Body of pancreas (tissue), 4 donors: ENCODE data around the gene PPP1R3A. TPM values are rescaled to one million over a fixed set of nuclear protein-coding genes. Genes with fewer than 3 reads are reported as not detected.

Experiments used
- ATAC-seq: fragments of 150-250 bp; one replicate; pipeline ENCODE4 v1.9.1; 2016
- DNase-seq, 4 donors: peaks; one replicate each; pipeline ENCODE4 v3.0.0-alpha.2; 2019
- H3K27ac ChIP-seq, 4 donors: fragments of 200-600 bp; sonication (generic); 1 replicate in 3 of 4; 2 replicates in 1 of 4; pipeline versions ENCODE4 v1.5.1 to v1.6.1; 2016 to 2019; ENCODE audit warnings: mild to moderate bottlenecking in 1 of 4, mixed read lengths in 1 of 4, moderate library complexity in 1 of 4
- H3K27me3 ChIP-seq, 2 donors: fragments of 200-600 bp; sonication (generic); one replicate each; pipeline ENCODE4 v1.6.0; 2016; ENCODE audit warnings: mild to moderate bottlenecking in 1 of 2
- H3K36me3 ChIP-seq, 2 donors: fragments of 200-600 bp; sonication (generic); replicated peaks in 1 of 2; 2 replicates each; pipeline ENCODE4 v1.5.1; 2016; ENCODE audit warnings: low read depth in 2 of 2; ENCODE audit not compliant: insufficient read depth in 1 of 2
- H3K4me1 ChIP-seq: fragments of 200-600 bp; sonication (generic); one replicate; pipeline ENCODE4 v1.6.0; 2016
- H3K4me3 ChIP-seq, 2 donors: fragments of 200-600 bp; sonication (generic); 1 replicate in 1 of 2; 2 replicates in 1 of 2; pipeline ENCODE4 v1.5.1; 2016 to 2019
- H3K9me3 ChIP-seq, 3 donors: fragments of 200-600 bp; sonication (generic); 1 replicate in 2 of 3; 2 replicates in 1 of 3; pipeline ENCODE4 v1.5.1; 2016
- CTCF ChIP-seq, 7 experiments: fragments of 450-650 bp in 4 of 7; fragments of 200-600 bp in 3 of 7; sonication (generic) in 3 of 7; IDR thresholded peaks; one replicate each; pipeline ENCODE4 v1.5.1; 2016 to 2019; ENCODE audit warnings: antibody characterized with exemption in 7 of 7
- POLR2A ChIP-seq, 3 donors: fragments of 450-650 bp; IDR thresholded peaks; one replicate each; pipeline ENCODE4 v1.6.1; 2016; ENCODE audit warnings: antibody characterized with exemption in 3 of 3, mild to moderate bottlenecking in 2 of 3
- WGBS, 2 donors: methylation state at CpG; one replicate each; pipeline ENCODE4 v1.1.5; 2017; 5-methylcytosine and 5-hydroxymethylcytosine counted together
- intact Hi-C: fragments of 100-400 bp; cut with DNase I; formaldehyde crosslinking; loops from one replicate; pipeline ENCODE4 v1.15.1; 2023
- total RNA-seq, 2 donors: library from RNA; depleted of rRNA; stranded (reverse); fragments of >200 nt; gene quantifications; one replicate each; pipeline ENCODE4 v1.1.0, GENCODE V29; 2016

The PPP1R3A gene
- total RNA-seq, 2 donors from 2014 or later, result not detected

GRCh38 chr7:113835367-113835766, 83.4 kb downstream of the PPP1R3A start:
- Histone ChIP-seq H3K27ac (no peak overlapping the region), H3K9me3 (no peaks in the 10 kb centered on the region), H3K27me3 (no peaks in the 10 kb centered on the region), H3K4me3 (no peak overlapping the region), H3K4me1 (no peaks in the 10 kb centered on the region), H3K36me3 (no peaks in the 10 kb centered on the region)
- TF ChIP-seq CTCF (IDR thresholded peaks at IDR 0.05) (no peak), POLR2A (IDR thresholded peaks at IDR 0.05) (no peak)
- WGBS, 2 donors, result 35 to 56% methylated on average over 2 of the region's 2 CpGs
- ATAC-seq (no peak), DNase-seq (no peak)
- intact Hi-C loops, result no loop called here

GRCh38 chr7:113832196-113832745, 86.5 kb downstream of the PPP1R3A start:
- DNase-seq (no peak), ATAC-seq (no peak)
- intact Hi-C loops, result no loop called here
- Histone ChIP-seq H3K36me3 (no peaks in the 10 kb centered on the region), H3K27ac (no peak overlapping the region), H3K4me1 (no peaks in the 10 kb centered on the region), H3K27me3 (no peaks in the 10 kb centered on the region), H3K4me3 (no peak overlapping the region), H3K9me3 (no peaks in the 10 kb centered on the region)
- TF ChIP-seq CTCF (IDR thresholded peaks at IDR 0.05), result no peak
- 79 to 87% methylated on average over 1 of the region's 1 CpG for WGBS, 2 donors

GRCh38 chr7:113831556-113831955, 87.3 kb downstream of the PPP1R3A start:
- TF ChIP-seq CTCF (IDR thresholded peaks at IDR 0.05) (no peak), POLR2A (IDR thresholded peaks at IDR 0.05) (no peak)
- intact Hi-C loops, result no loop called here
- Histone ChIP-seq H3K27ac (no peak overlapping the region), H3K27me3 (no peaks in the 10 kb centered on the region), H3K4me3 (no peak overlapping the region), H3K4me1 (no peaks in the 10 kb centered on the region), H3K9me3 (no peaks in the 10 kb centered on the region), H3K36me3 (no peaks in the 10 kb centered on the region)
- 23 to 38% methylated on average over 1 of the region's 1 CpG for WGBS, 2 donors
- DNase-seq (no peak), ATAC-seq (no peak)

GRCh38 chr7:113828581-113828980, 90.2 kb downstream of the PPP1R3A start:
- ATAC-seq, result no peak
- no peak overlapping the region for H3K27ac ChIP-seq
- DNase-seq, result no peak
- H3K4me1 ChIP-seq, result no peaks in the 10 kb centered on the region
- no peaks in the 10 kb centered on the region for H3K9me3 ChIP-seq
- intact Hi-C loops, result no loop called here
- 48 to 50% methylated on average over 3 of the region's 3 CpGs for WGBS, 2 donors
- H3K27me3 ChIP-seq, result no peaks in the 10 kb centered on the region
- H3K36me3 ChIP-seq, result no peaks in the 10 kb centered on the region
- no peak overlapping the region for H3K4me3 ChIP-seq
- TF ChIP-seq POLR2A (IDR thresholded peaks at IDR 0.05) (no peak), CTCF (IDR thresholded peaks at IDR 0.05) (no peak)
